ENCODE data around the gene FRRS1.
"Not testable (repeated sequence)": the region's sequence is repeated elsewhere in the genome, so short reads cannot be mapped to it uniquely, and the experiment has no call there.

FRRS1 gene

GRCh38 chr1:99768524-99769245 lies 2.2 kb upstream of the FRRS1 start:
- intact Hi-C loops (cut with DNase I) = no loop called here
- DNase-seq = no peak

DNA sequence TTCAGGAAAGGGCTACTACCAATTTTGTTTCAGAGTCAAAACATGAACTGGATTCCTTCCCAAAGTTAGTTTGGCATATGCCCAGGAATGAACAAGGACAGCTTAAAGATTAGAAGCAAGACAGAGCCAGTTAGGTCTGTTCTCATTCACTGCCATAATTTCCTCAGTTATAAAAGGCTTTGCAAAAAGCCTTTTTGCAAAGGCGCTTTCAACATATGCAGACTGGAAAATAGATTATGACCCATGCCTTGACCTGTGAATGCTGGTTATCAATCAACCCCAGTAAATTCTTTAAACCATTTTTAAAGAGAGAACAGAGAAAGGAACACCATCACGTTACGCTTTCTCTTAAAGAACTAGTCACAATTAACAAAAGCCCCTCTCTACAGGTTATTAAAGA lies 1.7 kb upstream of the FRRS1 start:
- no peak for DNase-seq
- intact Hi-C loops (cut with DNase I) = no loop called here

DNA sequence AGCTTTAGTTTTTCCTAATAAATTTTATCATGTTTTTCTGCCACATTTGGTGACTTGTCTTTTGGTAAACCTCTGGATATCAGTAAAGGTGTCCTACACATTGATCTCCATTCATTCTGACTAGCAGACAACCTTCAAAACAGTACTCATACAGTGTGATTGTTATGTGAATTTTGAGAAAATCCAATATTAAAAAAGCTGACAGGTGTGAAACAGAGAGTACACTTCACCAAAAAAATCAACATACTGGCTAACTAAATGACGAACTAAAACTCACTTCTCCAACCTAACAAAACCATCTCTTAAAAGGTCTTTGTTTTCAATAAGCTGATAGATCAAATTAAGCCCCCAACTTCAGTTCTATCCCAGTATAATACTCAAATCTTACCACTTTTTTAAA lies 1.5 kb downstream of the FRRS1 start:
- DNase-seq = no peak
- intact Hi-C loops (cut with DNase I) = no loop called here

DNA sequence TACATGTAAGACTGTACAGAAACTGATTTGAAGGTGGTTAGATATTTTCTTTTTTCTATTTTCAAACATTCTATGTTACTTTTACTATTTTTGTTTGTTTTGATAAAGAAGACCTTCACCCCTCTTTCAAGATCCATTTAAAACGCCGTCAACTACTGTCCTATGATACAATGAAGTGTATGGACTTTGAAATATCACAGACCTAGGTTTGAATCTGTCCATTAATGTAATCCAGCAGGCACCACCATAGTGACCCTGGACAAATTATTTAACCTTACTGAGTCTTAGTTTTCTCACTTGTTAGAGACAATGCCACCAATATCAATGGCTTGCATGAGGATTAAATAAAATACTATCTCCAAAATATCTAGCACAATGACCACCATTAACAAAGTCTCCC lies 2.0 kb downstream of the FRRS1 start:
- intact Hi-C loops (cut with DNase I) = no loop called here

DNA sequence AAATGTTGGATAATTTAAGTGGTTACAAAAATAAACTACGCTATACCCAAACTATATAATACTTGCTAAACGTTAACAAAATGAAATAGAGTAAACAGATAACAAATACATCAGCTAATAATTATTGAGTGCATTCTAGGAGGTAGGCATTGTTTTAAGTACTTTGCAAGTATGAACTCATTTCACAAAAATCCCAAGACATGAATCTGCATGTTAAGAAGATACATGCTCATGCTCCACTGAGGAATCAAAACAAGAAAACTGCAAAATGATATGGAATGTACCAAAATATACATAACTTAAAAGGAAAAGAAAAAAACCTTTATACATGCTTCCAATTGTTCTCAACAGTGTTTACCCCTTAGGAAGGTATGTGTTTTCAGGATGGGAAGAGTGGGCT lies 2.5 kb downstream of the FRRS1 start:
- intact Hi-C loops (cut with DNase I) = no loop called here
- no peak for DNase-seq

More for the DNA sequence above, 2.0 kb downstream of the FRRS1 start:
- DNase-seq = no peak

- intact Hi-C loops (cut with DNase I) = no loop called here
These were observed 4.7 kb downstream of the FRRS1 start for GRCh38 chr1:99761774-99762173.

GRCh38 chr1:99759518-99760160 lies 6.8 kb downstream of the FRRS1 start:
- intact Hi-C loops (cut with DNase I) = no loop called here
- no peak for DNase-seq

More at GRCh38 chr1:99761774-99762173, 4.7 kb downstream of the FRRS1 start:
- DNase-seq = no peak

DNA sequence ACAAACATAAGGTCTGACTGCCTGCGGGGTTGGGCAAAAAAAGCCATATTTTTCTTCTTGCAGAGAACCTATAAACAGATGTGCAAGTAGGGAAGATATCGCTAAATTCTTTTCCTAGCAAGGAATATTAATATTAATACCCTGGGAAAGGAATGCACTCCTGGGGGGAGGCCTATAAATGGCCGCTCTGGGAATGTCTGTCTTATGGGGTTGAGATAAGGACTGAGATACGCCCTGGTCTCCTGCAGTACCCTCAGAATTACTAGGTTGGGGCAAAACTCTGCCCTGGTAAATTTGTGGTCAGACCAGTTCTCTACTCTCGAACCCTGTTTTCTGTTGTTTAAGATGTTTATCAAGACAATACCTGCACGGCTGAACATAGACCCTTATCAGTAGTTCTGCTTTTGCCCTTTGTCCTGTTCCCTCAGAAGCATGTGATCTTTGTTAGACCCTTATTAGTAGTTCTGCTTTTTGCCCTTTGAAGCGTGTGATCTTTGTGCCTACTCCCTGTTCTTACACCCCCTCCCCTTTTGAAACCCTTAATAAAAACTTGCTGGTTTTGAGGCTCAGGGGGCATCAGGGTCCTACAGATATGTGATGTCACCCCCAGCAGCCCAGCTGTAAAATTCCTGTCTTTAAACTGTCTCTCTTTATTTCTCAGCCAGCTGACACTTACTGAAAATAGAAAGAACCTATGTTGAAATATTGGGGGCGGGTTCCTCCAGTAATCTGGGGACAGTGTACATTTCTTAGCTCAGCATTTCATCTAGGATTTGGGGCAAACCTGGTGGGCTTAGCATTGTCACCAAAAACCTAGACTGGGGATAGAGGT lies 7.5 kb downstream of the FRRS1 start:
- DNase-seq; intact Hi-C loops (cut with DNase I): not testable (repeated sequence)

- no peak for DNase-seq
These were observed 8.3 kb downstream of the FRRS1 start for GRCh38 chr1:99758073-99758511.

DNA sequence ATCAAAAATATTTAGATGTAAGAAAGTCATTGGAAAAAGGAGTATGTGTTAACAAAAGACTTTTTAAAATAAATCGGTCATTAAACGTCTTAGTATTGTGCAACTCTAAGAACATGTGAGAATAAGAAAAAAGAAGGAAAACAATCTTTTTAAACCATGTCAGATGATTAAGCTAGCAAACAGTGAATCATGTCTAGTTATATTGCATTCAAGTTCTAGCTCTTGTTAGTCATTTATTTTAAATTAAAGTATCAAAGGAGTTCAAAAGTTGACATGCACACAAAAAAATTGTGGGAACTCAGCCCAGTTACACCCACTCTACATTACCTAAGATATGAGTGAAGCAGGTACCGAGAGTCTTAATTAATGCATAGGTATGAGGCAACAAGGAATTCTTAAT lies 9.8 kb downstream of the FRRS1 start:
- intact Hi-C loops (cut with DNase I) = no loop called here
- no peak for DNase-seq

More at GRCh38 chr1:99758073-99758511, 8.3 kb downstream of the FRRS1 start:
- intact Hi-C loops (cut with DNase I) = no loop called here

DNA sequence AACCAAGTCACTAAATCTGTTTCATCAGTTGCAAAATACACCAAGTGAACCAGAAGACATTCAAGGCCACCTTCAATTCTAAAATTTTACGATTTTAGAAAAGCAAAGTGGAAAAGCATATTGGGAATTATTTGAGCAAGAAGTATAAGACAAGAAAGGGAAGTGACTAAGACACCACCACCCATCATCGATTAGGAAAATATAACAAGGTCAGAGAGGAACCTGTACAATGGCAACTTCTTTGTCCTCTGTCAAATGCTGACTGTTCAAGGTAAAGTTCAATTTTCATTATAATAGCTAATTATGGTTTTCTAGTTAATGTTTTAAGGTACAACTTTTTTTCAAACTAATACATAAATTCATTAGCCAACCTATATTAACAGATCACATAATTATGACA lies 10.8 kb downstream of the FRRS1 start:
- intact Hi-C loops (cut with DNase I) = no loop called here
- DNase-seq = no peak

DNA sequence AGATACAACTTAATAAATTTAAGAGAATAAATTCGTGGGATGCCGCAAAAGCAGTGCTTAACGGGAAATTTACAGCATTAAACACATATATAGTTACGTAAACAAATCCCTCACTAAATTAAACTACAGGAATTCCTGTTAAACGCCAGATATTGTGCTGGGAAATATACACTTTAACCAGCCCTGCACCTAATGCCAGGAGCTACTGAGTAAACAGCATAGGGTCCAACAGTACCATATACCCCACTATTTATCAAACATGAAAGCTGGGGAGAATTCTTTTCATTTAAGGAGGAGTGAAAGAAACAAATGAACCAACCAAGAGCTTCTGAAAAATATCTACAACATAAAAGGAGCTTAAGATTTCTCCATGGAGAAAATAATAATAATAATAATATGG lies 11.7 kb downstream of the FRRS1 start:
- no peak for DNase-seq

GRCh38 chr1:99754055-99754626 lies 12.3 kb downstream of the FRRS1 start:
- DNase-seq = no peak
- intact Hi-C loops (cut with DNase I) = no loop called here

More for the DNA sequence above, 11.7 kb downstream of the FRRS1 start:
- intact Hi-C loops (cut with DNase I) = no loop called here

GRCh38 chr1:99751877-99752504 lies 14.4 kb downstream of the FRRS1 start:
- intact Hi-C loops (cut with DNase I) = no loop called here
- DNase-seq = no peak

GRCh38 chr1:99749504-99750347 lies 16.7 kb downstream of the FRRS1 start:
- intact Hi-C loops (cut with DNase I) = no loop called here
- no peak for DNase-seq

GRCh38 chr1:99748419-99748818 lies 18.0 kb downstream of the FRRS1 start:
- intact Hi-C loops (cut with DNase I) = no loop called here
- no peak for DNase-seq

DNA sequence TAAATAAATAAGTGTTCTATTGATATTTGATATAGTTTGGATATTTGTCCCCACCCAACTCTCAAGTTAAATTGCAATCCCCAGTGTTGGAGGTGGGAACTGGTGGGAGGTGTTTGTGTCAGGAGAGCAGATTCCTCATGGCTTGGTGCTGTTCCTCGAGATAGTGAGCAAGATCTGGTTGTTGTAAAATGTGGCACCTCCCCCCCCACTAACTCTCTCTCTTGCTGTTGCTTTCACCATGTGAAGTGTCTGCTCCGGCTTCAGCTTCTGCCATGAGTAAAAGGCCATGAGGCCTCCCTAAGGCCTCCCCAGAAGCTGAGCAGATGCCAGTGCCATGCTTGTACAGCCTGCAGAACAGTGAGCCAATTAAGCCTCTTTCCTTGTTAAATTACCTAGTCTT lies 20.8 kb downstream of the FRRS1 start:
- intact Hi-C loops (cut with DNase I) = no loop called here
- DNase-seq = no peak

DNA sequence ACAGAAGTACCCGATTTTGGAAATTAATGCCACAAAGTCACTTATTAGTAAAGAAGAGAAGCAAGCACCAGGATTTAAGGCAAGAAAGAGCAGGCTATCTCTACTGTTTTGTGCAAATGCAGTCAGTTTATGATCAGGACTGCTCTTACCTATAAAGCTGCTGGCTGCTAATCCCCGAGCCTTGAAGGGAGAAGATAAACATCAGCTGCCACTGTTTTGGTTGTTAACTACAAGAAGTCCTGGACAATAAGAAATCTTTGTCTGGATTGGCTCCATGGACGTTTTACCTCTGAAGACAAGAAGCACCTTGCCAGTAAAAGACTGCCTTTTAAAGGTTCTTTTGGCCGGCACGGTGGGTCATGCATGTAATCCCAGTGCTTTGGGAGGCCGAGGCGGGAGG lies 21.4 kb downstream of the FRRS1 start:
- intact Hi-C loops (cut with DNase I) = no loop called here
- DNase-seq = no peak

DNA sequence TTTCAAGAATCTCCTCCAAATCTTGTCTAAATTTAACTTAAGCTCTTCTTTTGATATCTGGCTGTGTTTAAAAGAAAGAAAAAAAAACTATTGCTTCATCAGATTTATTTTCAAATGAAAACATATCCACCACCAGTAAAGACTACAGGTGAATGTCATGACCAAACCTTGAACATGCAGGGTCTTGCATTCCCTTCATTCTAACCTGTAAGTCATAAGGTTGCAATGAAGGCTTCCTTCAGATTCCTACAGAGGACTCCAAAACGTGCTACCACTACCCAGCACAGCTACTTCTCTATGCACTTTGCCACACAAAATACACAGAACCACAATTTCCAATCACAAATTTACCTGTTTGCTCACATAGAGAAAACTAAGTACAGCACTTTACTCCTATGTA lies 26.3 kb downstream of the FRRS1 start:
- intact Hi-C loops (cut with DNase I) = no loop called here
- DNase-seq = no peak

Measured in posterior cingulate gyrus (tissue), 11 donors.